ENCODE results near the gene IL31RA.

Gene IL31RA

DNA sequence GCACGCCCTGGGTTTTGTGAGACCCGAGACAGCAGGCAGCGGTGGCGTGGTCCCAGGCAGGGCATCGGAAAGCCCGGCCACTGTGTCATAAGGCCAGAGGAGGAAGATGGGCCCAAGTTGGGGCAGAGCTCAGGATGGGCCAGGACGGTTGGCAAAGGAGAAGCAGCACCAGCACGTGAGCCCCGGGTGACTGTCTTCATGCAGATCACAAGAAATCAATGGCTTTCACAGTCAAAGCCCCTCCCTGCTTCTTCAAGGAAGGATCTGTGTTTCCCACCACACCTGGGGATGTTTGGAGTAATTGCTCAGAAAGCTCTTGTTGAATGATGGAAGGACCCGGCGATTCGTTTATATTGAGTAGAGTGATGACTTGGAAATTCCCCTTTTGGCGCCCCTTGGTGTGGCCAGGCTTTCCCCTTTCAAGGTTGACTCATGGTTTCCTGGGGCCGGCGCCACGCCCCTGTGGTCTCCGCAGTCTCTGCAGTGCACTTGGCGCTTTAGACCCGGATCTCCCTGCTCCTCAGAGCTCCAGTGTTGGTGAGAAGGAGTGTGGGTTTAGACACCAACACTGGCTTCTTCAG, 52.1 kb downstream of the IL31RA start:
- no peak for DNase-seq

DNA sequence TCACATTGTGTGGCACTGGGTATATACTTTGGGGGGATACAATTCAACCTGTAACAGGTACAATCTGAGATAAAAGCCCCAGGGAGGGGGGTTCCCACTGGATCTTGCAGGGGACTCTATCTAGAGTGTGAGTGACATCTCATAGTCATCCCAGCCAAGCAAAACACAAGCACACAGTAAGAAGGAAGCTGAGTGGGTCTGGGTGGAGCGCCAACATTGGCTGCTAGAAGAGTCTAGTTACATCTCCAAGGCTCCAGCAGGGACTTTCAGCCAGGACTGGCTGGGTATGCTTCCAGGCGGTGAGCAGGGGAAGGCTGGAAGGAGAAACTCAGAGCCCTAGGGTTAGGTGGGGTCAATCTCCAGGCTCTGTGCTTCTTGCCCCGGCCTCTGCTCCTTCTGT, 53.0 kb downstream of the IL31RA start:
- peak in 8 of 14 donors; percentile 18 to 46 (median 32) for DNase-seq

DNA sequence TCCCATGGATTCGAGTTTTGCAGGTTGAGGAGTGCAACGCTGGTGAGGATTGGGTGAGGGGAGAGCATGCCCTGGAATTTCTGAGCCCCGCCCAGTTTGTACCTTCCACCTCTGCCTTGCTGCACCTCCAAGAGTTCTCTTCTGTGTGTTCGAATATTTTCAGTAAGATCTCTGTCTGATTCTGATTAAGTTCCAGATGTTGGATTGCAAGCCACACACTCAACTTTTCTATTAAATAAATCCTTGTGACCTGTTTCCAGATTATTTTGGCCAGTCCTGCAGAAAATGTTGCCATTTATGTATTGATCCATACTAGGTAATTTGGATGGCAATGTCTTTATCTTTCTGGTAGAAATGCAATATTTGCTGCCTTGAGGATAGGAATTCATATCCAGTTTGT, 54.1 kb downstream of the IL31RA start:
- DNase-seq = no peak

DNA sequence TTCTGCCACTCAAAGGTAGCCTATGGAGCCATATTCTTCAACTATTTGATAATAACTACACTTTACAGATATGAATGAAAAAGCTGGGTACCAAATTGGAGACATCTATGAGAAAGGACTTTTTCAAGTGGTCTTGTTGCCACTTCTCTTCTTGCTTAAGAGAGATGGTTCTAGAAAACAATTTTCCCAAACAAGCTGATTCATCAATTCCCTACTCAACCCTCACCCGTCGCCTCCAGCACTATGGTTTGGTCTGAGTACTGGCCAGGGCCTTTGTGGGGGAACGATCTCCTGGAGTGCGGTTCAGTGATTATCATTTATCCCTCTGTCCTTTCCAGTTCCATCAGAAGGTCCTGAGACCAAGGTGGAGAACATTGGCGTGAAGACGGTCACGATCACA, 56.8 kb downstream of the IL31RA start:
- no peak for DNase-seq

DNA sequence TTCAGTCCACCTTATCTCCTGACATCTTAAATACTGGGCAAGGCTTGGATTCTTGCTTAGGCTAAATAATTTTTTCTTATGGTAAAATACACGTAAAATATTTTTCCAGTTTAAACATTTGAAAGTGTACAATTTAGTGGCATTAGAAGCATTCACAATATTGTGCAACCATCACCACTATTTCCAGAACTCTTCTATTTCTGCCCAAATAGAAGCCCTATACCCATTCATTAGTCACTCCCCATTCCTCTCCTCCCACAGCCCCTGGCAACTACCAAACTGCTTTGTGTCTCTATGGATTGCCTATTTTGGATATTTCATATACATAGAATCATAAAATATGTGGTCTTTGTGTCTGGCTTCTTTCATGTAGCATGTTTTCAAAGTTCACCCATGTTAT, 57.6 kb downstream of the IL31RA start:
- DNase-seq = no peak

DNA sequence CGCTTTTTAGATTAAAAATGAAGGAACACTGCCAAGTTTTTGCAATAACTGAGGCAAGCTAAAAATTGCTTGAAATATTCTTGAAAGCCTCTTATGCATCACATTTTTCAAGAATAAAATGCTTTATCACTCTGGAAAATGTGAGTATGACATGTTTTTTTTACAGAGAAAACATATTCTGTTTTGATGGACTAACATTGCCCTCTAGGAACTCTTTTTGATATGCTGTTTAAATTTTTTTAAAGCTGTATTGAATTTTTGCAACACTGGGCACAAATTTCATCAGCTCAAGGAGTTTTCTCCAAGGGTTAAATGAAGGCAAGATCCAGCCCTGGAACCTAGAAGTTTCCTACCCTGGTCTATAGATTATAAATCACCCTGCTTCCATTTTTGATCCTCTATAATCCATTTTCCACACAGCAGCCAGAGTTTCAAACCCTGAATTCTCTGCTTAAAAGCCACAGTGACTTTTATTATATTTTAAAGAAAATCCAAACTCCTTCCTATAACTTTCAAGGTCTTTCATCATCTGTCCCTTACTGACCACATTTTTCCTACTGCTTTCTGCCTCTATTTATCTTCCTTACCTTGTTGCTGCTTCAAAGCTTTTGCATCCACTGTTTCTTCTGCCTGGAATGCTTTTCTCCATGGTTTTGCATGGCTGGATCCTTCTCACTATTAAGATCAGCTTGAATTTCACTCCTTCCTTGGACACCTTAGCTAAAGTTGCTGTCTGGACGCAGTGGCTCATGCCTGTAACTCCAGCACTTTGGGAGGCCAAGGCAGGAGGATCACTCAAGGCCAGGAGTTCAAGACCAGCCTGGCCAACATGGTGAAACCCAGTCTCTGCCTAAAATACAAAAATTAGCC, 60.9 kb downstream of the IL31RA start:
- no peak for DNase-seq

DNA sequence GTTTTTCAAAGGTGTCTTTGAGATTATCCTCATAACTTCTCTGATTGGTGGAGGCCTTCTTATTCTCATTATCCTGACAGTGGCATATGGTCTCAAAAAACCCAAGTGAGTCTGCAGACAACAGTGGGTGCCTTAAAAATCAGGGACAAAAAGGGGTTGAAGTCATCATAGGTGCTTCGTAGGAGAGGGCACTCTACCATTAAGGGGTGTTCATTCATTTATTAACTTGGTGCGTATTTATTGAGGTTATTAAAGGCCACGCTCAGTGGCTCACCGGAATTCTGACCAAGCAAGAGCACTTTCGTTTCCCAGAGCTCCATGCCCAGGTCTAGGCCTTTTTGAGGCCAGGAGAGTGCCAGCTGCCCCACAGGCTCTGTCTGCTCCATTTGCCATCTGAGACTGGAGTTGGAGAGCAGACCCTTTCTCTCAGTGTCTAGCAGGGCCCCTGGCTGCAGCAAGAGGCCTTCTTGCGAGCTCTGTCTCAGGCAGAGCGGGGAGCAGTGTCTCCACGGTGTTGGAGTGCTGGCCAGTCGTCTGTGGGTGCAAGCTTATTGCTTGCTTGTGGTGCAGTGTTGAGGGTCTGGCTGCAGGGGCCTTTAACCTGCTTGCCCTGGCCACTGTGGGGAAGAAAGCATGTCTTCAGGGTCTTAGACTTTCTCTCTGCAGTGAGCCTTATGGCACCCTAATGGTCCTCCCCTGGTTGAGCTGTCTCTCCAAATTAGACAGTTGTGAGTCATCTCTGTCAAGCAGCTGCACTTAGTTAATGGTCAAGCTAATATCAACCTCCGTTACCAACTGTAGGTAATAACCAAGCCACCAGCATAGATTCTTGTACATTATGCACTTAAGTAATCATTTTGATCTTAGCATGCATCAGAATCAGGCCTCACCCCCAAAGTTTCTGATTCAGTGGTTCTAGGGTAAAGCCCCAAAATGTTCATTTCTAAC, 62.6 kb downstream of the IL31RA start:
- no peak for DNase-seq

DNA sequence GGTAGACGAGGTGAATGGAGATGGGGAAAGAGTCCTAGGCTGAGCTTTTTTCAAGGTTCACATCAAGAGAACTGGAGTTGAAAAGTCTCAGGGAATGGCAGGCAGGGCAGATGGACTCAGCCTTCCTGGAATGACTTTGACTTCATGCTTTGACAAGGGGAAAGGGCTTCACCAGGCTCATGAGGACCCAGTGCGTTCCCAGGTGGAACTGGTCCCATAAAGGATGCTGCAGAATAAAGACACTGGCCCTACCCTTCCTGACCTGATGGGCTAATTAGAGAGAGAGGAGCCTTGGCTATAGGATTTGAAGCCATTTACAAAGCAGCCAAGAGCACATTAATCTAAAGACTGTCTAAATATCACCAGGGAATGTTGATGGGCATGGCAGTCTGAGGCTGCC, 63.8 kb downstream of the IL31RA start:
- no peak for DNase-seq

DNA sequence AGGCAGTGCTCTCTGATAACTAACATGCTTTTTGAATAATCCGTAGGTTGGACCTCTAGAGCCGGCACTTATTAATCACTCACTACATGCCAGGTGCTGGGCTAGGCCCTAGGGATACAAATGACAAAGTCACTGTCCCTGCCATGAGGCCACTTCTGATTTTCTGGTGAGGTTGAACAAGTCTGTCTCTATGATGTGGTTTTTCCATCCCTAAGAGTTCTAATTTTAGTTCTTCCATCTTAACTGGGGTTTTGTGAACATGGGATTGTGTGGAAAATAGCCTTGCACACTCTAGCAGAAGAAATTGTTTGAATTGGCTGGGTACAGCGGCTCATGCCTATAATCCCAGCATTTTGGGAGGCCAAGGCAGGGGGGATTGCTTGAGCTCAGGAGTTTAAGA, 64.6 kb downstream of the IL31RA start:
- DNase-seq = no peak

DNA sequence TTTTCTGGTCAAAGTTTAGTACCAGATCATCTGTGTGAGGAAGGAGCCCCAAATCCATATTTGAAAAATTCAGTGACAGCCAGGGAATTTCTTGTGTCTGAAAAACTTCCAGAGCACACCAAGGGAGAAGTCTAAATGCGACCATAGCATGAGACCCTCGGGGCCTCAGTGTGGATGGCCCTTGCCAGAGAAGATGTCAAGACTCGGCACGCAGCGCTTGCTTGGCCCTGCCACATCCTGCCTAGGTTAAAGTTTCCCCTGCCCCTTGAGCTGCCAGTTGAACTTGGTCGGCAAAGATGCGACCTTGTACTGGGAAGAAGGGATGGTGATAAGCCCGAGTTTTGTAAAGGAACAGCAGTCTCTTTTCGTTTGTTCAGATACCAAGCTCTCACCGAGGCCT, 65.8 kb downstream of the IL31RA start:
- no peak for DNase-seq

DNA sequence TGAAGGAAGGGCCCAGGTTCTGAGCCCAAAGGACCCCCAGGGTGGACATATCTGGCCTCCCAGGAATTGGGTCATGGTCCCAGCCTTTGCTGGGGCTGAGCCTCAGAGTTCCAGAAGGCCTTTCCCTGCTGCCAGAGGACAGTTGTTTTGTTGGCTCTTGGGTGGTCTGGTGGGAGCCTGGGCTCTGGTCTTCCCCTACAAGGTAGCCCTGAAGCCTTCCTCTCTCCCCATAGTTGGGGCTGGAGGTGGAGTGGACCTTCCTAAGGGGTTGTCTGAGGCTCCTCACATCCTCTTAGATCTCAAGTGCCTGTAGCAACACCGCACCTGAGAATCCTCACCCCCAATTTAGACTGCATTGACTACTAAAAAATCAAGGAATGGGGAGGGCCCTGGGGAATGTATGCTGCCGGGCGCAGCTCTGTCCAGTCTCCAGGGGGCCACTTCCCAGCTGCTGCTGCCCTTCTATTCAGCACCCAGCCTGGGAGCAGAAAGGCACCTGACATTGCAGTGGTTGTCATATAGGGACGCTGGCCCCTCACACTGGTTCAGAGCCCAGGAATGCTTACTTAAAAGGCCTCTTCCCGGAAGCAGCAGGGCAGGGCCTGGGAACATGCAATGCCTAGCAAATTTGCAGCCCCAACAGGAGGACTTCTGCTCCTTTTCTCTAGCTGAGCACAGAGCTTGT, 66.4 kb downstream of the IL31RA start:
- no peak for DNase-seq

DNA sequence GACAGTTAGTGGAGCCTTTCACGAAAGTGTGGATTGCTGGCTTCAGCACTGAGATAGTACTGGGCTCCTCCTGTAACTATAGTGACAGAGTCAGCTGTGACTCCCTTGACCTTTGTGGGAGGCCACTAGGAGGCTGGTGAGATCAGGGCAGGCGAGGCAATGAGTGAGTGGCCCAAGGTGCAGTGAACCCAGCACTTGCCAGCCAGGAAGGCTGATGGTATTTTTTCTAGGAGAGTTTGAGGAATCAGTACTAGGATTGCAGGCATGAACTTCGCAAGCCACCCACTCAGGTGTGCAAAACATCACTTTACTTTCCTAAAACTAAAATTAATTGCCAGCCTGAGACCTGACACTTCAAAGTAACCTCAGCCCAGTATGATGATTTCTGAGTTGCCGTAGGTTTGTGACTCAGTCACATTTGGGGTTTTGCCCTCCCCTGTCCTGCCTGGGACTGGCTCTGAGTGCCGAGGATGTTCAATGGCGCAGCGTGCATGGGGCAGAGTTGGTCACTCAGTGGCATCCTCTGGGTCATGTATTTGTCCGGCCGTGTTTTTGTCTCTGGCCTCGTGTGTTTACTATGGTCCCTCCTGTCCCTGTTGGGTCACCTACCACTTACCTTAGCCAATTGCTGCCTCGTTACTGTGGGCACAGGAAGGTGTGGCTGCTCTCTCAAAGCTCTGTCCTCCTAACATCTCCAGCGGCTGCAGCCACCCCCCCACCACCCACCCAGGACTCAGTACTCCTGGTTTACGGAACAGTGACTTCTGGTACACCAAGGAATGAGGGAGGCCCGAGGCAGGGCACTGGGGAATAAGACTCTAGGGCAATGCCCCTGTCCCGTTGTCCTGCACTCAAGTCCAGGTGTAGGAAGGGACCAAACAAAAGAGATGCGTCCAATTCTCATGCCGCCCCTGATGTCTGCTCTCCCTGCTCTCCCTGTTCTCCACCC, 67.2 kb downstream of the IL31RA start:
- no peak for DNase-seq

DNA sequence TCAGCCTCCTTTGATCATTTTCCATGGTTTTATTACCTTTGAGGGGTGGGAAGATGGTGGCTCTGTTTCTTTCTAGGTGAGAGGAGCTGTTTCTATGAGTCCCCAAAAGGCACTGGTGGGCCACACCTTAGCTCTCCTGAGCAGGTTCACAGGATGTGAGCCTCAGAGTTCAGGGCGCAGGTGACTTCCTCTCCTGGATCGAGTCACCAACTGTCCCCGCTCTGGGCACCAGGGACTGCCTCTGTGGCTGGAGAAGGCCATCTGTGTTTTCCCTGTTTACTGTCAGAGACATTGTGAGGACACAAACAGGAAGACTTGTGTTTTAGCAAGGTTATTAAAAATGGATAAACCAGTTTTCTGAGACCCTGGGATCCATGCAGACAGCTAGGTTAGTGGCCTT, 68.5 kb downstream of the IL31RA start:
- no peak for DNase-seq

DNA sequence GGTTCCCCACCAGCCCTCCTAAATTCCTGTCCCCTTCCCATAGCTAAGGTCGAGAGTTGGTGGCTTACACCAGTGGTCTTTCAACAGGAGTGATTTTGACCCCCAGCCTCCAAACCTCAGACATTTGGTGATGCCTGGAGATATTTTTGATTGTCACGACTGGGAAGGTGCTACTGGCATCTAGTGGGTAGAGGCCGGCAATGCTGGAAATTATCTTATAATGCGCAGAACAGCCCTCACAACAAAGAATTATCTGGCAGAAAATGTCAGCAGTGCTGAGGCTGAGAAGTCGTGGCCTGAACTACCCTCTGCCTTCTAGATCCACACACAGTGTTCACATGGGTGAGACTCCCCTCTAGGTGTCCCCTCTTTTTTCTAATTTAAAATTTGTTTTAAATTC, 69.6 kb downstream of the IL31RA start:
- DNase-seq = no peak

DNA sequence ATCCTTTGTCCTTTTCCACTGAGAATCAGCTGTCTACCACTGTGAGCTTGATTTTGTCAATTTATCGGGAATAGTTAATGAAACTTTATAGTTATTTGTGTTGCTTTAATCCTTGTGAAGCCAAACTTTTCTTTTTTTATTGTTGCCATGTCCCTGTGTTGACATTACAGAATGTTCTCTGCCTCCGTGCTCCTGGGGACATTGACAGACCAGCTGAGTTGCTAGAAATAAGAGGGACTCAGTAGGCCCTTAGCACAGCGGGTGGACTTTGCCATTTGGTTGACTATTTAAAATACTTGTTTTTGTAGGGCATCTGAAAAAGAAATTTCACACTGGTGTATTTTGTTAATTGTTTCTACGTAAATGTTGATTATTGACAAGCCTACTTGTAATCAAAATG, 70.5 kb downstream of the IL31RA start:
- no peak for DNase-seq

DNA sequence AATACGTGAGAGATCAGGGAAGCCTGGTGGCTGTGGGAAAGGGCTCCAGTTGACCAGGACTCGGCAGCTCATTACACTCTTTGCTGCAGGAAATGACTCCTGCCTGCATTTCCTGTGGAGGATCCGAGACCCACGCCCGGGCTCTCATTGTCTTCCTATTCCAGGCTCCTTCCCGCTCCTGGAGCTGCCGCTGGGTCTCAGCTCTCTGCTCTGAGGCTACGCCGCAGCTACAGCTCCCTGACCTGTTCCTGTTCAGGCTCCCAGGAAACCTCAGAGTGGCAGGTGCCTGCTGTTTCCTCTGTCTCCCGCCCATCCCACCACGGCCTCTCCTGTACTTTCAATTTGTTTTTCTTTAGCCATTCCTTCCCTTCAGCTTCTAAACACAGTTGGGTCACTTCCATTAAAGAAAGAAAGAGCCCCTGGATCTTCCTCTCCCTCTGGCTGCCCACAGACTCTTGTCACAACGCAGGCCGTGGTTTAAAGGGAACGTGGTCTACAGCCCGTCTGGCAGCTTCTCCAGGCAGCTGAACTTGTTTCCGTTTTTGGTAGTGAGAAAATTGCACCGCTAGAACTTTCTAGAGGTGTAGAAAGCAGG, 72.1 kb downstream of the IL31RA start:
- peak in 1 of 14 donors; percentile 10 for DNase-seq

DNA sequence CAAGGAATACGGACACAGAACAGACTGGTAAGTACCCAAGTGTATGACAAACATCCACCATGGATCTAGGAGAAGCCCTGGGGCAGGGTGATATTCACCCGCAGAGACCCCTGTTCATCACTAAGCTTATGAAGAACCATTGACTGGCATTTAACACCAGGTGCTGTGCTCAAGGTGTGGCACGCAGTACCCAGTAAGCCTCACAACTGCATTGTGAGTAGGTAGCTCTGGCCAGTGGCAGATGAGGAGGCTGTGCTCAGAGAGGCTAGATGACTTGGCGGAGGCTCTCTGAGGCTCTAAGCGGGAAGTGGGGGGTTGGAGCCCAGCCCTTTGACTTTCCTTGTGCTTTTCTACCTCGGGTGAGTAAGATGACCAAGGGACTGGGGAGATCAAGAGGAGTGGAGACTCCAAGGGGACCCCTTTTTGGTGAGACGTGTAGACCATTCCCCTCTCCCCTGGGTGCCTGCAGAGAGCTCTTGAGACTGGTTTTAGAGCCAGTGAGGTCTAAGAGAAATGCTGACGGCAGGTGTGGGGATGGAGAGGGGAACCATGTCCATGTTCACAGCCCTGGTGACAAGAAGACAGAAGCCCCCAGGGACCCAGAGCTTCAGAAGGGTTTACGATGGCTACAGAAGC, 72.8 kb downstream of the IL31RA start:
- no peak for DNase-seq

DNA sequence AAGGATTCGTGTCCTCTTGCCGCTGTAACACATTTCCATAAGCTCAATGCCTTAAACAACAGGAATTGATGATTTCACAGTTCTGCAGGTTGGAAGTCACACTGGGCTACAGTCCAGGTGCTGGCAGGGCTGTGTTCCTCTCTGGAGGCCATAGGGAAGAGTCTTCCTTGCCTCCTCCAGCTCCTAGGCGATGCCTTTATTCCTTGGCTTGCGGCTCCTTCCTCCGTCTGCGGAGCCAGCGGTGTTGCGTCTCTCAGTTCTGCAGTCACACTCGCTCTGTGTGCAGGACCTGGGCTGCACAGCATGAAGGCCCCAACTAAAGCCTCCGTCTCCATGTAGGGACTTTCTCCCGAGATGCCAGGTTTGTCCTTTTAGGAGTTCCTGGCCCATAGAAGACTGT, 73.6 kb downstream of the IL31RA start:
- DNase-seq = no peak

DNA sequence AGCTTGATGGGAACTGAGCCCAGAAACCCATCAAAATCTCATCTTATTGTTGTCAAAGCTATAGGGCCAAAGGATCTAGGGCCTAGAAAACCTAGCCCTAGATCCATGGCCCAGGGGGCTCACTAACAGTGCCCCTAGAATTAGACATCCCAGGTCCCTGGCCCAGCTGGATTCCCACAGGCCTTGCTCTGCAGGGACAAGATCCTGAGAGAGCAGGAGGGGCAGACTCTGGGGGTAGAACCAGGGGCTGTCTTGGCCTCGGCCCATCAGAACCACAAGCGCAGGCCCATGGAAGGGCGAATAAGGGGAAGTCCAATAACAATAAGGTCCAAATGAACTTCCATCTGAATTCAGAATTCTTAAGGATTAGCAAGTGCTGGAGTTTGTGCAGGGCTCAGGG, 74.0 kb downstream of the IL31RA start:
- no peak for DNase-seq

DNA sequence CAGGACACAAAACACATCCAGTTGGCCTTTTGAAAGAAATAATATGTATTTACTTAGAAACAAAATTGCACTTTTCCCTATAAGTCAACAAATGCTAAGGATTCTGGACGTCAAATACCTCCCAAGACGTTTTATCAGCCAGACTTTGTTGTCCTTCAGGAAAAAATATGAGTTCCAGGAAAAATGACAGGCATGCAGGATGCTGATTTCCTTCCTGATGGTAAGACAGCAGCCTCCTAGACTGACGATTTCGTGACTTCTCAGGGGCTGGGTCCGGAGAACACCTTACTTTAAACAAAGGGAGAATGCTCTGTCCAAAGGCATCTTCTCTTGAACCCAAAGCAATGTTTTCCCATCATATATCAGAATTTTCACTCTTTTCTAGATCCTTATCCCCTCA, 74.6 kb downstream of the IL31RA start:
- no peak for DNase-seq

DNA sequence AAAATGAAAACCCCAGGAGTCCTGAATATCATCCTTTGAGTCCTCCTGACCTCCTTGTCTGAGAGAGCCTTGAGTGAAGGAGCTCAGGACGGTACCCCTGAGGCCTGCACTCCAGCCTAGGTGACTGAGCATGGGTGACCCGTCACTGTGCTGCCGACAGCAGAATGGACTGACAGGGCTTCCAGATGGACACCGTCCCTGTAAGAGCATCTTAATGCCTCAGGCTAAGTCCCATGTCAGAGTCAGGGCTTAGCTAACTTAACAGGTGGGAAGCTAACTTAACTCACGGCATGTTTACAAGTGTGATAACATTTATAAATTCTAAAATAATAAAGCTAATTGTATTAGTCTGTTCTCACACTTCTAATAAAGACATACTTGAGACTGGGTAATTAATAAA, 75.3 kb downstream of the IL31RA start:
- no peak for DNase-seq
